Stimulated activated CD4-positive, alpha-beta T cell treated with anti-CD3 and anti-CD28 coated beads, Interleukin-12 subunit alpha, Interleukin-12 subunit beta, amount 100 ng/mL, for 24 hours (primary cell): ENCODE results near the gene PDE11A.

Source experiments
- DNase-seq, 2 experiments: peaks; one replicate each; pipeline ENCODE4 v3.0.0-alpha.2; 2020; ENCODE audit warnings: low read depth in 2 of 2

The PDE11A gene

DNA sequence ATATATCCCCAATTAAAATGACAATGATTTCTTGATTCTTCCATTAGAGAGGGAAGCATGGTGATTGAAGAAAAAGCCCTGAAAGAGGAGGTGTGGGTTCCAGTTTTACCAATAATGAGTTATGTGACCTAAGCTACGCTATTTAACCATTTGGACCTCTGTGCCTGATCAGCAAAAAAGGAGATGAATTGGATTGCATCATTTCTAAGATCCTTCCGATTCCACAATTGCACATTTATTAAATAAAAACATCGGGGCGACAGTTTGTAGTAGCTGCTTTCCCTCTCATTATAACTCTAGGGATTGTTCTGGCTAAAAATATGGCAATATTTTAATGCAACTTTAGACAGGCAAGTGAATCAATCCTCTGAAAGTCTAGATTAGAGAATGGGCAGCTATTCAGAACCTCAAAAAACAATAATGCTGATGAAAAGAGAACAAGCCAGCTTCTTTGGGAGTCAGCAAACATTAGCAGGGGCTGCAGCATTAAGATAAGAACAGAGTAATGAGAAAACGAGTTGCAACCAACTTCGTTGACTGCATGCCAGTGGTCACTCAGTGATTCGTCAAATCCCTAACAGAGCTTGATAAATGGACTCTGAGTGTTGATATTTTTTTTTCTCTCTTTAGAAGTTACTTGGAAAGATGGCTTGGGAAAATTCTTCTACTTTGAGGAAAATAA is 378.8 kb downstream of the PDE11A start:
- no peak for DNase-seq

- no peak for DNase-seq
Measured at GRCh38 chr2:177692783-177693269, 379.8 kb downstream of the PDE11A start.

DNA sequence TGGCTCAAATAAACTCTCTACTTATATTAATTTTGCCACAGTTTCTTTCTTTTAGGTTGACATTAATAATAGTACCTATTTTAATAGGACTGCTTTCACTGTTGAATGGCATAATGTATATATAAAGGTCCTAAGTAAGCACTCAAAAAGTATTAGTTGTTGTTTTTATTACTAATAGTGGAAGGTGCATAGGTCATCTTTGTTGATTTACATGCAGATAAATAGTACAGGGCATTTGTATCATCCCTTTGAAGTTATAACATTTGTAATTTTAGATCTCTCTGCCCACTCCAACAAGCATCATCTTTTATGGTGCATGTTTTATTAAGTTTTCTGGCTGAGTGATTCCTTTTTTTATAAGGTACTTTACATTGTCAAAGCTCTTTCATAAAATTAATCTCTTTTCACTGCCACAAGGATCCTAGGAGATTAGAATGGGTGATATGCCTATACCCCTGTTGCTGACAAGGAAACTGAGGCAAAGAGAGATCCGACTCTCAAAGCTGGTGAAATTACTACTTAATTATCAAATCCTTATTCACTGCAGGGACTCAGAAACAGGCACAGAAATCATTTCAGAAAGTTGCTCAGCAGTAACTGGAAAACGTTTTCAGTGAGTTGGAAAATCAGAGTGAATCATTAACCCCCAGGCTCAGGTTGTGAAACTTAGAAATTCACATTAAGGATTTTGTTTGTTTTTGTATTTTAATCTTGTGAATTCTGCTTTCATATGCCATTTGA is 380.4 kb downstream of the PDE11A start:
- no peak for DNase-seq

- no peak for DNase-seq
Measured at GRCh38 chr2:177691177-177691576, 381.4 kb downstream of the PDE11A start.

- DNase-seq: no peak
Measured at GRCh38 chr2:177689623-177690022, 383.0 kb downstream of the PDE11A start.

GRCh38 chr2:177688844-177689243 is 383.7 kb downstream of the PDE11A start:
- no peak for DNase-seq

DNA sequence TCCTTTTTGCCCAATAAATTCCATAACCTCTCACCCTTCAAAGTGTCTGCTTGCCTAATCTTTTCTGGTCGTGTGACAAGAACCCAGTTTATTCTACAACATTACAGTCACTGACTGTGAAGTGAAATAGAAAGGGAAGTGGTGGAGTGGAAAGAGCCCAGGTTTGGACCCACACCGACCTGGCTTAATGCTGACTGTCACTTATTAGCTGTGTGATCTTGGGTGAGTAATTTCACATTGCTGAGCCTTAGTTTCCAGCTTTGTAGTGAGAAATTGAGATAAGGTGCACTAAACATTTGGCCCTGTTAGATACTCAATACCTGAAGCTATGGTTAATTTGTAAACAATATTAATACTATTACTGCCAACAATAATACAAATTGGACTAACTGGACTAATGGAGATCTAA is 388.9 kb downstream of the PDE11A start:
- no peak for DNase-seq

DNA sequence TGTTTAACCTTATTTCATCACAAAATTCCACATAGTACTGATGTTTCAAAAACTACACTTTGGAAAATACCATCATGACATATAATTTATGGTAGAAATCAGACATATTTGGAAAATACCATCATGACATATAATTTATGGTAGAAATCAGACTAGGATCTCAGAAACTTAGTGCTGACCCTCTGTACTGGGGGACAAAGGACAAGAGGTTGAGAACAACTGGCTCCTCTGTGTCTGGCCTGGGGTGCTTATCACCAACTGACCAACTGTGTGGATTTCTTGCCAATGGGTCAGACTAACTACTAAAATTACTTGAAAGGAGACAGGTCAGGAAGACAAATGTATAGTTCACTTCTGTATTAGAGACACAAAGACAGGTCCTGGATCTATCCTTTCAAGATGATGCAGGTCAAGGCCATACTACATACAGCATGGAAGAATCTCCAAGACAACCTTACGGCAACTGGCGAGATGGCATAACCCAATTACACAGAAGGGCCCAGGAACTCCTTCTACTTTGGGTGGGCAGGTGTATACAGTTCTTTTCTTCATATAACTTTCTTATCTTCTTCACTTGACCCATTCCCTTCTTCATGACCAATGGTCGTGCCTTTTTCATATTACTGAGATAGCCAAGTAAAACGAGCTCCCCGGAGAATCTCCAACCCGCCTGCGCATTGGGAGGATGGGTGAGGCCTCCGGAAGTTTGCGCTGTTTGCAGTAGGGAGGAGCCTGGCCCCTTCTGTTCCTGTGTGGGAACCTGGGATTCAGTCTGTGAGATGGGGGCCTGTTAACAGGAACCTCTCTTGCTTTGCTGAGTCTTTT is 389.5 kb downstream of the PDE11A start:
- DNase-seq: no peak

GRCh38 chr2:177682006-177682405 is 390.6 kb downstream of the PDE11A start:
- no peak for DNase-seq

GRCh38 chr2:177680866-177681712 is 391.5 kb downstream of the PDE11A start:
- DNase-seq: no peak

- no peak for DNase-seq
Measured at GRCh38 chr2:177679611-177680605, 392.7 kb downstream of the PDE11A start.

GRCh38 chr2:177678939-177679338 is 393.6 kb downstream of the PDE11A start:
- no peak for DNase-seq

- DNase-seq: no peak
Measured at GRCh38 chr2:177676636-177677035, 395.9 kb downstream of the PDE11A start.

DNA sequence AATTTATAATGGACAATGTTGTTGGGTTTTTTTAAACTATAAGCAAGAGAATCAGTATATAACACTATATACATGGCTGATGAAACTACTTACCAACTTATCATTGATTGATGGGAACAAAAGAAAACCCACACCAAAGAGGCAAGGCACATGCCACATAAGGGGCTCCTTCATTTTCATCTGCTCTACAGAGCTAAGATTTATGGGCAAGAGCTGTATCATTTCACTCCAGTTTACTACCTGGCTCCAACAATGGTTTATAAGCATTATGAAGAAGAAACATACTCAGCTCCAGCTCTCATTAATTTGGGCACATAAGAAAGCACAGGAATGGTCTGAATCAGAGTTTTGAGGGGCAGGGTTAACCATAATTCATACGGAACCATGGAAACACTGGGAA is 396.8 kb downstream of the PDE11A start:
- DNase-seq: no peak

GRCh38 chr2:177675350-177675821 is 397.2 kb downstream of the PDE11A start:
- DNase-seq: no peak

DNA sequence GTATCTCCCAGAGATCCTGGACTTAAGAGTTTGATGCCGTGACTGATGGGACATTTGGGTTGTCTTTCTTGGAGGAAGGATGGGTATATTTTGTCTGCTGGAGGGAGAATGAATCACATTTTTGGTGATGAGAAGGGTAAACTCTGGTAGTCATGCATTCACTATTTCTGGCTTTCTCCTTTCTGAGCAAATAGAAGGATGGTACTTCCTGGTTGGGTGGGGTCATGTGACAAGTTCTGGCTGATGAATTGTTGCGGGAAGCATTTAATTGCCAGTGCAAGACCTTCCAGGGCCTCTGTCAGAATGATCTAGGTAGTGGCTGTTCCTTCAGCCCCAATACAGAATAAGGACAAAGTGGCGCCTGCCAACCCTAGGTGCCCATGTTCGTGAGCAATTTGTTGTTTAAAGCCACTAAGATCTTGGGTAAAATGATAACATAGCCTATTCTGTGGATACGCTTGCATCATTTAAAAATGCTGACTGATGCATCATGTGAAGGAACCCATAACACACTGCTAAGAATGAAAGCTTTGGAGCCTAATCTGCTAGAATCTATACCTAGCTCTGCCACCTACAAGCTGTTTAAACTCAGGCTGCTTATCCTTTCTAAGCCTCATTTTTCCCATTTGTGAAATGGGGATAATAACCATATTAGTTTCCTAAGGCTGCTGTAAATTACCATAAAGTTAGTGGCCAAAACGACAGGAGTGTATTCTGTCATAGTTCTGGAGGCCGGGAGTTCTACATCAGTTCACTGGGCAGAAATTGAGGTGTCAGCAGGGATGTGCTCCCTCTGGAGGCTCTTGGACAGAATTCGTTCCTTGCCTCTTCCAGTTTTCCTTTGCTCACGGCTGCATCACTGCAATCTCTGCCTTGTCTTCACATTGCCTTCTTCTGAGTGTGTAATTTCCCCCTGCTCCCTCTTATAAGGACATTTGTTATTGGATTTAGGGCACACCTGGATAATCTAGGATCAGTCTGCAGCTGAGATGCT is 398.7 kb downstream of the PDE11A start:
- DNase-seq: no peak

GRCh38 chr2:177671662-177672061 is 400.9 kb downstream of the PDE11A start:
- DNase-seq: no peak

DNA sequence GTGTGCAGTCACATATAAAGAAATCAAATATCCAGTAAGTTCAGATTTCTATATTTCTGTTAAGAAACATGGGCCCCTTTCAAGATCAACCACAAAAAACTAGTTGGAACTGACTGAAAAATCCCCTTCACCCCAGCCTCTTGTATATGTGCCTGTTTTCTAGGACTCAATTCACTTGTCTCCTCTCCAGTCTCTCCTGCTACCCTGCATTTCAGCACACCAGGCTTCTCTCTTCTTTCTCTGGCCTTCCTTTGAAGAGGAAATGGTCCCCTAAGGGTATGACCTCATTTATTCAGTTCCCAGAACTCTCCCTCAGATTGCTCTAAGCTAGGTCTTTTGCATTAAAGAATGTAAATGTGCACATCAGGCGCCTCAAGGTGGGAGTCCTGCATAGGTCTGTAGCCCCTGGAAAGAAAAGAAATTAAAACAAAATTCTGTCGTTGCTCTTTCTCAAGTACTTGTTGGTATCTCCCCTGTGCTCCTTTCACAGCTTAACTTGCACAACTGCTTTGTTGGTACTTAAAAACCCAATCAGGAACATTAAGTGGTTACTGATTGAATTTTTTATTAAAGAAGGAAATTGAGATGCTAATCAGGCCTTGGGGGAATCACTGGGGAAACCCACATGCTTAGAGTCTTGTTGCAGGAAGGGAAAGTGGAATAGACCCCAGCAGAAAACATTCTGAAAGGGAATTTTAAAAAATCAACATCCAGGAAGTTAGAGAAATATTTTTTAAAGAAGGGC is 401.6 kb downstream of the PDE11A start:
- DNase-seq: no peak
